IPS-18c (cell line): ENCODE measurements around the gene PIN1.
"Not testable (repeated sequence)": the region's sequence is repeated elsewhere in the genome, so short reads cannot be mapped to it uniquely, and the experiment has no call there.

Source experiments
- H3K4me3 ChIP-seq: 2 replicates; pipeline ENCODE4 v1.7.0; 2013; ENCODE audit warnings: low read depth, mild to moderate bottlenecking, low read length, moderate library complexity; ENCODE audit not compliant: insufficient read depth
- H3K9me3 ChIP-seq: one replicate; pipeline ENCODE4 v1.6.1; 2013; ENCODE audit warnings: mild to moderate bottlenecking, low read length, moderate library complexity; ENCODE audit not compliant: control insufficient read depth, insufficient read depth

Gene PIN1

DNA sequence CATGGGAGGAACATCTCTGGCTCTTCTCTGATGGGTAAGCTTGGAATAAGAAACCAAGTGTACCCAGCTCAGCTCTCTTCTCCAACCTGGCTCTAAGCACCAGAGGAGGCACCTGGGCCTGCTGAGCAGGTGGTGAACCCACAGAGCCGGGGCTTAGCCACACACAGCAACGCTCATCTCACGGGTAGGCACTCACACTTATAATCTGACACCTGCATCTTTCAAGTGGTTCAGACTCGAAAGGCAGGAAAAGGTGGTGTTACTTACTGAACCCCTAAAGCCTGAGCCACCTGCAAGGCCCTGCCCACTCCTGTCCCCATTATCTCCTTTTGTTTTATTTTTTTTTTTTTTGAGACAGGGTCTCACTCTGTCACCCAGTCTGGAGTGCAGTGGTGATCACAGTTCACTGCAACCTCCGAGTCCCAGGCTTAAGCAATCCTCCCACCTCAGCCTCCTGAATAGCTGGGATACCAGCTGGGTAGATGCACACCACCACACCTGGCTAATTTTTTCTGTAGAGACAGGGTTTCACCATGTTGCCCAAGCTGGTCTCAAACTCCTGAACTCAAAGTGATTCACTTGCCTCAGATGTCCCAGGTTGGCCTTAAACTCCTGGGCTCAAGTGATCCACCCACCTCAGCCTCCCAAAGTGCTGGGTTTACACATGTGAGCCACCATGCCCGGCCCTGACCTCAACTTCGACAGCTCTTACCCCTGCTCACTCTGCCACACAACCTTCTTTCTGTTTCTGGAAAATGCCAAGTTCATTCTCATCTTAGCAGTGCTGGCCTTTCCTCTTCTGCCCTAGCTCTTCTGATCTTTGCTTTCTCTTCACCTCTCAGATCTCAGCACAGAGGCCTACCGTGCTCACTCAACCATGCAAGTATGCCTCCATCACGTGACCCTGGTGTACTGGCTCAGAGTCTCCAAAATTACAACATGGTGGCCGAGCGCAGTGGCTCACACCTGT is 26.0 kb upstream of the PIN1 start:
- Histone ChIP-seq H3K4me3 (no peak overlapping the region), H3K9me3 (no peaks in the 10 kb centered on the region)

DNA sequence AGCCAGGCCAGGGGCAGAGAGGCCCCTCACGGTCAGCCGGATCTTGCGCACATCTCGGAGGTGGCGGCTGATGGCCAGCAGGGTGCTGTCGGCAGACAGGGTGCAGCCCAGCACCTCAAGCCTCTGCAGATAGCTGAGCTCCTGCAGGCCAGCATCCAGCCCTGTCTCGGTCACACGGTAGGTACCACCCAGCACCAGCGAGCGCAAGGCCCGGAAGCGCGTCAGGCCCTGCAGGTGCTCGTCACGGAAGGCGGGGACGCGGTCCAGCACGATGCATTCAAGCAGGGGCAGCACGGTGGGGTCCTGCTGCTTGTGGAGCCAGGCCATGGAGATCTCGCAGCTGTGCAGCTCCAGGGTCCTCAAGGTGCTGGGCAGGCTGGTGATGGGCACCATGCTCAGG is 24.0 kb upstream of the PIN1 start:
- H3K9me3 ChIP-seq: no peaks in the 10 kb centered on the region

DNA sequence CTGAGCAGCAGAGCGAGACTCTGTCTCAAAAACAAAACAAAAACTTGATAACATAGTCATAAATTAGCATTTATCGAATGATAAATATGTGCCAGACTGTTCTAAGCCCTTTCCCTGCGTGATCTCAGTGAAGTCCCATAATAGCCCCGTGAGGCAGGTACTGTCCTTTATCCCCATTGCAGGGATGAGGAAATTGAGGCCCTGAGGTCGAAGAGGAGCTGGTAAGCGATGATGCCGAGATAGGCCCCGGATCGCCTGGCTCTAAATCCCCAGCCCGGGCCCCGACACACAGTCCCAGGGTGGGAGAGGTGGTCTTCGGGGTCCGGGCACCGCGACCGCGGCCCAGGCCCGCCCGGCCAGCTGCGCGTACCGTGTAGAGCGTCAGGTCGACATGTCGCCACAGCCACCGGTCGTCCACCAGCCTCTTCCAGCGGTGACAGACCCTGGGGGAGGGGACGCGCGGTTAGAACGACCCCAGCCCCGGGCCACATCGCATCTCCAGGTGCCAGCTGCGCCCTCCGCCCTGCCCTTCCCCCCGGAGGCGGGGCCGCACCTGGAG is 16.9 kb upstream of the PIN1 start:
- H3K4me3 ChIP-seq: peak overlapping the region; percentile 99
- H3K9me3 ChIP-seq: no peaks in the 10 kb centered on the region

More for the DNA sequence above, 24.0 kb upstream of the PIN1 start:
- no peak overlapping the region for H3K4me3 ChIP-seq

DNA sequence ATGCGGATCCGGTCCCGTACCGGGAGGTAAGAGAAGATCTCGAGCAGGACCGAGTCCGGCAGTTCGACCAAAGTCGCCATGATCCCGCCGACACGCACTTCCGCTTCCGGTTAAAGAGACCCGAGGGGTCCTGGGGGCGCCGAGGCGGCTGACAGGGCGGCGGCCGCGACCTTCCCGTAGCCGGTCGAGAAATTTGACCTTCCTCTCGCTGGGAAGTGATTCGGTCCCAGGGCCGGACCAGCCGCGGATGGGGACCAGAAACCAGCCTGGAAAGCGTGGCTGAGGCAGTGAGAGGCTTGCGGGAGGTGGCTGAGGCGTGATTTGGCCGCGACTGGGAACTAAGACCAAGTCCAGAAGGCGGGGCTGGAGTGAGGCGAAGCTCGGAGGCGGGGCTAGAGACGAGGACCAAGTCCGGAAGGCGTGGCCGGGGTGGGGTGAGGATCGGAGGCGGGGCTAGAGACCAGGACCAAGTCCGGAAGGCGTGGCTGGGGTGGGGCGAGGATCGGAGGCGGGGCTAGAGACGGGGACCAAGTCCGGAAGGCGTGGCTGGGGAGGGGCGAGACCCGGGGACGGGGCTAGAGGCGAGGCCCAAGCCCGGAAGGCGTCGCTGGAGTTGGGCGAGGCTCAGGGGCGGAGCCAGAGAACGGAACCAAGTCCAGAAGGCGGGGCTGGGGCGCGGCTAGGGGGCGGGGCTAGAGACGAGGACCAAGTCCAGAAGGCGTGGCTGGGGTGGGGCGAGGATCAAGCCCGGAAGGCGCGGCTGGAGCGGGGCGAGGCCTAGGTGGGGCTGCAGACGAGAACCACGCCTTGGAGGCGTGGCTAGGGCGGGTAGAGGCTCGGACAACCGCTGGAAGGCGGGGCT is 16.2 kb upstream of the PIN1 start, which contains the start of gene FBXL12:
Gene FBXL12 (minus strand): TSS at position 346 of the 862 bp plus-strand sequence. CDS start 266 bp downstream, at position 80.
- Histone ChIP-seq H3K4me3 (peak within 1 kb of the TSS; percentile 99), H3K9me3 (no peaks in the 10 kb centered on the region)

DNA sequence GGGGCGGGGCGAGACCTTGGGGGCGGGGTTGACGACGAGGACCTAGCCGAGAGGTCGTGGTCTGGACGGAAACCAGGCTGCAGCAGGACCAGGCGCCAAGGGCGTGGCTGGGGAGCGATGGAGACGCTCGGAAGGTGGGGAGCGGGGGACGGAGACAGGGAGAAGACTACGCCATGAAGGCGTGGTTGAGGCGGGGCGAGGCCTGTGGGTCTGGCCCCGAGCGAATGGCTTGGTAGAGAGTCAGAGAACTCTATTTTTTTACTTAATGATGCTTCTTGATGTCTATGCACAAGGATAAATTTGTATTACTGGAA is 15.6 kb upstream of the PIN1 start:
- peak overlapping the region; percentile 34; the same call in 1 of the 2 replicates for H3K4me3 ChIP-seq
- no peaks in the 10 kb centered on the region for H3K9me3 ChIP-seq

DNA sequence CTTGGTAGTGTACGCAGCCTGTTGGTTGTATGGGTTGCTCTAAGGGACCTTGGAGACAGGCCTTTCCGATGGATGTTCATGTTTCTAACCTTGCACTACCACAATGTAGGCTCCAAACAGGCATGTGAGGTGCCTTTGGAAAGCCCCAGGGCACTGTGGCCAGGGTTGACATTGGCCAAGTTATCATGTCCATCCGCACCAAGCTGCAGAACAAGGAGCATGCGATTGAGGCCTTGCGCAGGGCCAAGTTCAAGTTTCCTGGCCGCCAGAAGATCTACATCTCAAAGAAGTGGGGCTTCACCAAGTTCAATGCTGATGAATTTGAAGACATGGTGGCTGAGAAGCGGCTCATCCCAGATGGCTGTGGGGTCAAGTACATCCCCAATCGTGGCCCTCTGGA is 15.1 kb upstream of the PIN1 start:
- H3K9me3 ChIP-seq: not testable (repeated sequence)
- H3K4me3 ChIP-seq: peak overlapping the region; percentile 34; the same call in 1 of the 2 replicates

DNA sequence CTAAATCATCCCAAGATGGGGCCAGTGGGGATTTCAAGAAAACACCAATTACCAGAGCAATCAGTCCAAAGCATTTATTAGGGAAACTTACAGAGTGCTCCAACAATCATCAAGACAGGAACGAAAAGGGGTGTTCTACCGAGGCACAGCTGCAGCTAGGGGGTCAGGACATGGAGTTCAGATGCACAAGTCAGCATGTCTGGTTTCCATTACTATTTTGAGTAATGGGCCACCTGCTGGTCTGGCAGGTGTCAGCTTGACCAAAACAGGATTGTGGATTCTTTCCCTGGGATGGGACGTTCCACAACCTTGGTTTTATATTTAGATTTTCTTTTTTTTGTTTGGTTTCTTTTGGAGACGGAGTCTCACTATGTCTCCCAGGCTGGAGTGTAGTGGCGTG is 11.3 kb upstream of the PIN1 start:
- H3K9me3 ChIP-seq: no peaks in the 10 kb centered on the region
- no peak overlapping the region for H3K4me3 ChIP-seq

DNA sequence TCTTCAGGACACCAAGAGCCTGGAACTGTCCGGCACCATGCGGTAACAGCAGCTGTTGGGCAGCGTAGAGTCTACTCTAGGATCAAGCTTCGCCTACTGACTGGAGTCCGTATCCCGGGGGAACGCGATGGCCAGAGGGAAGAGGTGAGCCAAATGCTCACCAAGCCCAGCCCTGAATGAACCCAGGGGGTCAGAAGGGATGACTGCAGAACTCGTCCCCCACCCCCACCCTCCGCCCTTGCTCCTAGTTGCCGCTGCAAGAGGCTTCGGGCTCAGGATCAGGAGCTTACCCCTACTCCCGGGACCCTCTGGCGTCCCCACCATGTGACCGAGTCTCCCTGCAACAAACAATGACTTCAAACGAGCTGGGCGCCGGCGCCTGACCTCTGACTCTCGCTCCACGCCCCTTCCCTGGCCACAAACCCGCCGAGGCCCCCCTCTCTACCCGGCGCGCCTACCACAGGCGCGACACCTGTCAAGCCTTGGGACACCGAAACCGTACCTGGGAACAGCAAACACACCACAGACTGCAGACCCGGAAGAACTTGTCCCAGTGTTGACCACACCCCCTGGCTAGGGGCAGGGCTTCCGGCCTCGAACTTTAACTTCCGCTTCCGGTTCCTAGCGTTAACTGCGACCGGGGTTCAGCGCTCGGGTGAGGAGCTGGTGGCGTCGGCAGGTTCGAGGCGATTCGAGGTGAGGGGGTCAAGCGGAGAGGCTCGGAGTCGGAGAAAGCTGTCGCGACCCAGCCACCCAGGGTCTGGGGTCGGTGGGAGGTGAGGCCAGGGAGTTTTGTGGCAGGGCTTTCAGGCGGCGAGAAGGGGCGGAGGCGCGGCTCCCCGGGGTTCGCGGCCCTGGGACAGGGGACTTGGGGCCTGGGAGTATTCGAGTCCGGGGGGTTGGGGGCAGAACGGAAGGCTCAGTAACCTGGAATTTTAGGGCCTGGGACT is 7.6 kb upstream of the PIN1 start, which contains the start of gene UBL5:
Gene UBL5 (plus strand): TSS at position 630 of the 950 bp plus-strand sequence. CDS start 420 bp downstream, outside the sequence.
- Histone ChIP-seq H3K9me3 (no peaks in the 10 kb centered on the region), H3K4me3 (peak within 1 kb of the TSS; percentile 99)

DNA sequence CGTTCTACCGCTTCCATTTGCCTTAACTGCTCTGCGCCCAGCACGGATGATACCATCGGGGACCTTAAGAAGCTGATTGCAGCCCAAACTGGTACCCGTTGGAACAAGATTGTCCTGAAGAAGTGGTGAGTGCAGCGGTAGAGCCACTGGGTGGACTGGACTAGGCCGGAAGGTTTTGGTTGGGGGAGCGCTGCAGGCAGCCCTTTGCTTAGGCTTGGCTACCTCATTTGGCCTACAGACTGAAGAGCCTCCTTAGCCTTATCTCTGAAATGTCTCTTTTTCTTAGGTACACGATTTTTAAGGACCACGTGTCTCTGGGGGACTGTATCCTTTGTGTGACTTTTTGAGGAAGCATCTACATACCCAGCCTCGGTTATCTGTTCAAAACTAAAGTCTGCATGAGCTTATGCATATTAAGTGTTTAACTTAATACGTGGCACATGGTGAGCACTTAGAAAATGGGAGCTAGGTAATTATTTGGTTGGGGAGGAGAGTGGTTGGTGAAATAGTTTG is 6.5 kb upstream of the PIN1 start:
- H3K4me3 ChIP-seq: peak overlapping the region; percentile 99
- H3K9me3 ChIP-seq: no peaks in the 10 kb centered on the region

DNA sequence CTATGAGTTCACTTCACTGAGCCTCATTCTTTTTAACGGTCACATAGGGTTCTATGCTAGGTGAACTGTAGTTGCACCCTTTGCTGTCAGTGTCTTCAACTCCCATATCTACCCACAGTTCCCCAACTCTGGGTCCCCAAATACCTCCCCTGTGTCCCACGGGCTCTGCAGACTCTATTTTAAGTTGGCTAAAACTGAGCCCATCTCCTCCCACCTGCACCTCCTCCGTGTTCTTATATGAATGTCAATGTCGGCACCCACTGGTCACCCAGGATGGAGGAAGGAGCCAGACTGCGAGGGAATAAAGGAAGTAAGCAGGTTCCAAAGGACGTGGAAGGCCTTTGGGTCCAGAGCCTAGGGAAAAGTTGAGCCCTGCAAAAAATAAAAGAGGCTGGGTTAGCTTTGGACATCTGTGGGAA is 802 bp upstream of the PIN1 start:
- Histone ChIP-seq H3K4me3 (peak overlapping the region; percentile 38; the same call in 1 of the 2 replicates), H3K9me3 (no peaks in the 10 kb centered on the region)

DNA sequence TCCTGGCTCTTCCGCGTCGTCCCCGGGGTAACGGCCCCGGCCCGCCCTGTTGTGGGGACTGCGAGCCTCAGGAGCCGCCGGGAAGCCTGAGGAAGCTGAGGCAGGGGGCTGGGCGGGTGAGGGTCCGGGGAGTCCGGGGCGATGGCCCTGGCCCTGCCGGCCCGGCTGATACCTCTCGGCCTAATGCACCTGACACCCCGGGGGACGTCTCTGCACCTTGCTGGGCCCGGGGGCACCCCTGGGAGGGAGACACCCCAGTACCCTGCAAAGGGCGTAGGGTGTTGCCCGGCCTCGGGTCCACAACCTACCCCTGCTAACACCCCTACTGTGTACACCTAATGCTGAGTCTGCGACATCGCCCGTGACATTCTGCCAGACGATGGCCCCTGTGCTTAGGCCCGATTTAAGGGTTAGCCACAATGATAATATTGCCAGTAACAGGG is 410 bp downstream of the PIN1 start:
- H3K9me3 ChIP-seq: no peaks in the 10 kb centered on the region
- H3K4me3 ChIP-seq: peak overlapping the region; percentile 76

DNA sequence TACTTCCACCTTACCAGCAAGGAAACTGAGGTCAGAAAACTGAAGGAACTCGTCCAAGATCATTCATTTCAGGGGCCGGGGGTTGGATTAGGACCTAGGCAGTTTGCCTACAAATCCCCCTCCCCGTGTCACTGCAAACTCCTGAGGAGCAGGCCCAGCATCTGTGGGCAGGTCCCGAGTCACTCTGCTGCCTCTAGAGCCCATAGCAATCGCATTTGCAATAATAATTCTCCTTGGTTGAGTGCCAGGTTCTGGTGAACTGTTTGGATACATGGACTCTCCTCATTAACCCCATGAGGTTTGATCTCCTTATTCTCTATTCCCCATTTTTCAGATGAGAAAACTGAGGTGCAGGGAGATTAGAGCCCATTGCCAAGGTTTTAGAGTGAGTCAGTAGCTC is 903 bp downstream of the PIN1 start:
- Histone ChIP-seq H3K4me3 (peak overlapping the region; percentile 76; the same call in 1 of the 2 replicates), H3K9me3 (no peaks in the 10 kb centered on the region)

DNA sequence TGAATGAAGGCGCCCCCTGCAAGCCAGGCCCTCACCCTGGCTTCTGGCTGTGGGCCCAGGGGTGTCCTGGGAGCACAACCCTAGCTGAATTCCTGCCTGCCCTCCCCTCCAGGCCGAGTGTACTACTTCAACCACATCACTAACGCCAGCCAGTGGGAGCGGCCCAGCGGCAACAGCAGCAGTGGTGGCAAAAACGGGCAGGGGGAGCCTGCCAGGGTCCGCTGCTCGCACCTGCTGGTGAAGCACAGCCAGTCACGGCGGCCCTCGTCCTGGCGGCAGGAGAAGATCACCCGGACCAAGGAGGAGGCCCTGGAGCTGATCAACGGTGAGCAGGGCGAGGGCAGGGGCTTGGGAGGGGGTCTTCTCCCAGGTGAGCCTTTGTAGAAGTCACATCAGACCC is 3.2 kb downstream of the PIN1 start:
- H3K9me3 ChIP-seq: peaks cover 2% of the 10 kb centered on the region
- no peak overlapping the region for H3K4me3 ChIP-seq

DNA sequence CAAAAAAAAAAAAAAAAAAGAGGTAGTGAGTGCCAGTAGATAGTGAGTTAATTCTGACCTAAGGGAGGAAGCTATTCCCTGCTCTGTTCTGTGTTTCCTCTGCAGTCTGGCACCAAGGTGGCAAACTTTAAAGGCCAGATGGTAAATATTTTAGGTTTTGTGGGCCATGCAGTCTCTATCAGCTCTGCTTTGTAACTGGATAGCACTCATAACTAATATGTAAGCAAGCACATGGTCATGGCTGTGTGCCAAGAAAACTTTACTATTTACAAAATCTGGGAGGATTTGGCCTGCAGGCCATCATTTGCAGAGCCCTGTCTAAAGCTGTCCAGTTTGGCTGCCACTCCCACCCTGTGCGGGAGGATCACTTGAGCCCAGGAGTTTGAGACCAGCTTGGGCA is 4.3 kb downstream of the PIN1 start:
- Histone ChIP-seq H3K4me3 (no peak overlapping the region), H3K9me3 (peaks cover 2% of the 10 kb centered on the region)

DNA sequence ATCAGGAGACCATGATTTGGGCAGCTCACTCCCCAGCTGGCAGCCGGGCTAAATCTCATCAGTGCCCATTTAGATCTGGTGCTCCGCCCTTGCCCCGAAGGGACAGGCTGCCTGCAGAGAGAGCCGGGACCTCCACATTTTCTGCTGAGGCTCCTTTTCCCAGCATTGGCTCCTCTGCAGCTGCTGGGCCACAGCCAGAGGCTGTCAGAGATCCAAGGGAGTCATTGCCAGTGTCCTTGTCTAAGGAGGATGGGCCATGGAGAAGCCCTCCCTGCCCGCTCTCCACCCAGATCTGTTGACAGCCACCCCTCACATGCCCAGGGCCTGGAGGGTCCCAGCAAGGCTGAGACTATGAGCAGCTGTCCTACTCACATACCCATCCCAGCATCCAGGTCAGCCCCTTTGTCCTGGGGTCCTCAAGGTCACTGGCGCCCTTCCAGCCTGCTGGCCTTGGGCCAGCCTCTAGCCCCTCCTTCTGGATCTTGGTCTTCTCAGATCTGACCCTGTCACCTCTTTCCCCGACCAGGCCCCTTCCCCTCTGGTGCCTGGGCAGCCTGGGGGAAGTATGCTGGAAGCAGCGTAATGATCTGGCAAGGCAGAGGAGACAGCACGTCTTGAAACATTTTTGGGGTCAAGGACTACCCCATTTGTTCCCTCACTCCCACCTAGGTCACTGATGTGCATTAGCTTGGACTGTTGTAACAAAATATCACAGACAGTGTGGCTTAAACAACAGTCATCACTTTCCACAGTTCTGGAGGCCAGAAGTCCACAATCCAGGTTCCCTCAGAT is 7.9 kb downstream of the PIN1 start:
- H3K4me3 ChIP-seq: no peak overlapping the region
- peaks cover 2% of the 10 kb centered on the region for H3K9me3 ChIP-seq
